Karpas-422 (cell line): ENCODE measurements around the gene URAD. TPM values are rescaled to one million over a fixed set of nuclear protein-coding genes. Genes with fewer than 3 reads are reported as not detected.

Experiments used
- DNase-seq: peaks from one replicate; pipeline ENCODE4 v3.0.0-alpha.2; 2015
- H2AFZ ChIP-seq: fragments of 200-600 bp; sonication (generic); 2 replicates; pipeline ENCODE4 v1.6.1; 2014; ENCODE audit warnings: antibody characterized with exemption, low read length, mixed read lengths
- H3K27ac ChIP-seq: fragments of 200-600 bp; sonication (generic); 2 replicates; pipeline ENCODE4 v1.5.1; 2014; ENCODE audit warnings: mild to moderate bottlenecking, low read length, moderate library complexity
- H3K27me3 ChIP-seq: fragments of 200-600 bp; sonication (generic); 2 replicates; pipeline ENCODE4 v1.6.1; 2014; ENCODE audit warnings: low read length, mixed read lengths
- H3K36me3 ChIP-seq: fragments of 200-600 bp; sonication (generic); 2 replicates; pipeline ENCODE4 v1.6.1; 2014; ENCODE audit warnings: low read length, mixed read lengths; ENCODE audit not compliant: insufficient read depth
- H3K4me1 ChIP-seq: fragments of 200-600 bp; sonication (generic); 2 replicates; pipeline ENCODE4 v1.6.1; 2014; ENCODE audit warnings: mild to moderate bottlenecking, low read length, mixed read lengths
- H3K4me2 ChIP-seq: fragments of 200-600 bp; sonication (generic); 2 replicates; pipeline ENCODE4 v1.6.1; 2014; ENCODE audit warnings: low read length, low read depth, mild to moderate bottlenecking; ENCODE audit not compliant: poor library complexity, severe bottlenecking
- H3K4me3 ChIP-seq: fragments of 200-600 bp; sonication (generic); 2 replicates; pipeline ENCODE4 v1.5.1; 2014; ENCODE audit warnings: mild to moderate bottlenecking, antibody characterized with exemption, low read length, mixed read lengths
- H3K79me2 ChIP-seq: fragments of 200-600 bp; sonication (generic); 2 replicates; pipeline ENCODE4 v1.6.1; 2014; ENCODE audit warnings: mild to moderate bottlenecking, low read length, mixed read lengths
- H3K9ac ChIP-seq: fragments of 200-600 bp; sonication (generic); 2 replicates; pipeline ENCODE4 v1.6.0; 2014; ENCODE audit warnings: low read length
- H3K9me2 ChIP-seq: fragments of 200-600 bp; sonication (generic), shearing (Covaris generic); replicated peaks from 2 replicates; pipeline ENCODE4 v1.6.0; 2014; ENCODE audit warnings: mild to moderate bottlenecking, low read length, moderate library complexity; ENCODE audit not compliant: insufficient read depth
- H3K9me3 ChIP-seq: fragments of 300-700, 200-600 bp; sonication (generic); 2 replicates; pipeline ENCODE4 v1.6.1; 2014; ENCODE audit warnings: low read length, mixed read lengths
- H4K20me1 ChIP-seq: fragments of 200-600 bp; sonication (generic); 2 replicates; pipeline ENCODE4 v1.6.1; 2014; ENCODE audit warnings: mild to moderate bottlenecking, antibody characterized with exemption, low read length, low read depth; ENCODE audit not compliant: insufficient read depth
- small RNA-seq: library from RNA; depleted of rRNA; stranded (forward); fragments of <200 nt; gene quantifications from one replicate; pipeline ENCODE3, GENCODE V24; 2014
- total RNA-seq: library from RNA; depleted of rRNA; stranded (reverse); fragments of >200 nt; shearing (Covaris generic); gene quantifications from 2 replicates; pipeline ENCODE4 v1.2.3, GENCODE V29; 2014; ENCODE audit warnings: low replicate concordance; rRNA removed

Gene URAD
- total RNA-seq, 1 experiment from 2014 or later: not detected

DNA sequence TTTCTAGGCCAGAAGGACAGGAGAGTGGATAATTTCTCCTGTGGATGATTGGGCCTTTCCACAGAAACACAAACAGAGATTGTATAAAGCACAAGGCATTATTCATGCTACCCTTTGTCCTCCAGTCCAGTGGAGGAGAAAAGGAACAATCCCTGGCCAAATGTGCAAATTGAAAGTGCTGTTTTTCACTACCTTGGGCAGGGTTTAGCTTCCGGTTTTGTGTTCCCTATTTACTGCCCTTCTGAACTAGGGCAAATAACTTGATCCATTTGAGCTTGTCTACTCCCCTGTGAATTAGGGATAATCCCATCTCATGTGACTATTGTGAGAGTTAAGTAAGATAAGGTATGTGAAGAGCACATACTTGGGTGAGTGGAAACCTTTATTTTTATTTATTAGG, 55.4 kb downstream of the URAD start:
- Histone ChIP-seq H3K9me2 (no peaks in the 10 kb centered on the region), H4K20me1 (no peaks in the 10 kb centered on the region), H3K4me3 (no peak overlapping the region), H3K27ac (no peak overlapping the region), H3K36me3 (no peaks in the 10 kb centered on the region), H3K9me3 (no peaks in the 10 kb centered on the region), H3K4me1 (no peaks in the 10 kb centered on the region), H2AFZ (no peak overlapping the region), H3K9ac (no peak overlapping the region), H3K4me2 (no peak overlapping the region), H3K79me2 (no peaks in the 10 kb centered on the region), H3K27me3 (no peaks in the 10 kb centered on the region)
- DNase-seq: no peak

DNA sequence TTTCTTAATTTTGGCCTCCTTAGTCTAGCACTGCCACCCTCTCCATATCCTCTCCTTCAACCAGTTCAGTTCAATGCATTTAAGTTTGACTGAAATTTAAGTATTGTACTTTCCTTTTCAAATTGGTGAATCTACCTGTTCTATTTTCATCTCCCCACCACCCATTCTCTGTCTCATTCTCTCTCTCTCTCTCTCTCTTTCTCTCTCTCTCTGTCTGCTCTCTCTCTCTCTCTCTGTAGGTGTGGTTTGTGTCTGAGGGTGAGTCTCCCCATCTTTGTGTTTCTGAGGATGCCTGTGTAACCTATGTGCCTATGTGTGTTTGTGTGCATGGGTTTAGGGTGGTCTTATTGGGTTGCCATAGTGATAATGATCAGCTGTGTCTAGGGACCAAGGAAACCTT, 58.6 kb downstream of the URAD start:
- H3K36me3 ChIP-seq: no peaks in the 10 kb centered on the region
- H2AFZ ChIP-seq: no peak overlapping the region
- H3K9ac ChIP-seq: no peak overlapping the region
- no peak overlapping the region for H3K27ac ChIP-seq
- no peak overlapping the region for H3K4me2 ChIP-seq
- no peaks in the 10 kb centered on the region for H3K9me2 ChIP-seq
- no peaks in the 10 kb centered on the region for H4K20me1 ChIP-seq
- no peak overlapping the region for H3K4me3 ChIP-seq
- H3K9me3 ChIP-seq: no peaks in the 10 kb centered on the region
- H3K4me1 ChIP-seq: no peaks in the 10 kb centered on the region
- no peak for DNase-seq
- H3K79me2 ChIP-seq: no peaks in the 10 kb centered on the region
- no peaks in the 10 kb centered on the region for H3K27me3 ChIP-seq

DNA sequence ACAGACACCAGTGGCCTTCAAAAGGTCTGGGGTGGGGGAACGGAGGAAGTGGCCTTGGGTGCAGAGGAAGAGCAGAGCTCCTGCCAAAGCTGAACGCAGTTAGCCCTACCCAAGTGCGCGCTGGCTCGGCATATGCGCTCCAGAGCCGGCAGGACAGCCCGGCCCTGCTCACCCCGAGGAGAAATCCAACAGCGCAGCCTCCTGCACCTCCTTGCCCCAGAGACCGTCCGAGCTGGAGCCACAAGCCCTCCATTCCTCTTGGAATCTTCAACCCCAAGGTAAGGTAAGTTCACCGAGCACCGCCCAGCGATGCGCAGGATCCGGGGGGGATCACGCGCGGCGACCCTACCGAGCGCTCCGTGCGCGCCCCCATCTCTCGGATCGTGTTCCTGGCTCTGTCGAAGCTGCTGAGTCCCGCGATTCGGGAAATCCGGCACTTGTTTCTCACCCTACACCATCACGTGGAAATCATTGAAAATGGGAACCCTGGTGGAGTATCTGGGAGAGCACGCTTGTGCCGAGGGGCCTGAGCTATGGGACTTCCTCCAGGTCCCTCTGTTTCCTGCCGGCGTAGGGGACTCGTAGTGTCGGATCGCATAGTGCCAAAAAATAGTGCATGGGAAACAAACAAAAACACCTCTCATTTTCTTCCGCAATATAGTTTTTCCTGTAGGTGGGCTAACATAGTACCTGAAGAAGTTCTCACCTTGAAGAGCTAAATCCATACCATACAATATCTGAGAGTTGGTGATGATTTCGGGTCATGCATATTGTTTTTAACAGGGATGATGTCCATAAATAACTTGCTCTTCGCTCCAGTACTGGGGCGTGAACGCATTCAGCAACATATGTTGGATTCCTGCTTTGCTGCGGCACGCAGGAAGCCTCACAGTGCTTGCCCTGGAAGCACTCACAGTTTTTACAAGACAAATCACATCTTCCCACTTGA, 59.4 kb downstream of the URAD start:
- no peaks in the 10 kb centered on the region for H3K27me3 ChIP-seq
- H3K4me2 ChIP-seq: no peak overlapping the region
- no peaks in the 10 kb centered on the region for H3K9me2 ChIP-seq
- H3K9me3 ChIP-seq: no peaks in the 10 kb centered on the region
- H3K4me3 ChIP-seq: no peak overlapping the region
- H3K36me3 ChIP-seq: no peaks in the 10 kb centered on the region
- H3K9ac ChIP-seq: no peak overlapping the region
- DNase-seq: no peak
- no peak overlapping the region for H2AFZ ChIP-seq
- no peaks in the 10 kb centered on the region for H3K79me2 ChIP-seq
- no peaks in the 10 kb centered on the region for H3K4me1 ChIP-seq
- no peak overlapping the region for H3K27ac ChIP-seq
- no peaks in the 10 kb centered on the region for H4K20me1 ChIP-seq

DNA sequence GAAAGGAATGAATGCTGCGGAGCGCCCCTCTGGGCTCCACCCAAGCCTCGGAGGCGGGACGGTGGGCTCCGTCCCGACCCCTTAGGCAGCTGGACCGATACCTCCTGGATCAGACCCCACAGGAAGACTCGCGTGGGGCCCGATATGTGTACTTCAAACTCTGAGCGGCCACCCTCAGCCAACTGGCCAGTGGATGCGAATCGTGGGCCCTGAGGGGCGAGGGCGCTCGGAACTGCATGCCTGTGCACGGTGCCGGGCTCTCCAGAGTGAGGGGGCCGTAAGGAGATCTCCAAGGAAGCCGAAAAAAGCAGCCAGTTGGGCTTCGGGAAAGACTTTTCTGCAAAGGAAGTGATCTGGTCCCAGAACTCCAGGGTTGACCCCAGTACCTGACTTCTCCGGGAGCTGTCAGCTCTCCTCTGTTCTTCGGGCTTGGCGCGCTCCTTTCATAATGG, 60.1 kb downstream of the URAD start:
- Histone ChIP-seq H3K27me3 (no peaks in the 10 kb centered on the region), H3K9me3 (no peaks in the 10 kb centered on the region), H4K20me1 (no peaks in the 10 kb centered on the region), H3K4me2 (no peak overlapping the region), H3K79me2 (no peaks in the 10 kb centered on the region), H3K9ac (no peak overlapping the region), H2AFZ (no peak overlapping the region), H3K36me3 (no peaks in the 10 kb centered on the region), H3K9me2 (no peaks in the 10 kb centered on the region), H3K27ac (no peak overlapping the region), H3K4me3 (no peak overlapping the region), H3K4me1 (no peaks in the 10 kb centered on the region)
- DNase-seq: no peak

Small RNAs within 50 kb of the gene (small RNA-seq; reads per million reads assigned to genes)
- 0.40 reads per million, percentile 3 among the genes with 10 or more reads in this experiment for gene ATP5F1EP2
- gene RN7SL272P: not detected

Other genes starting within 250 kb of the URAD start
- not detected in 2 replicates for gene GSX1, start 196.2 kb downstream of the URAD start, total RNA-seq
- gene PDX1, start 68.7 kb downstream of the URAD start, total RNA-seq: not detected in 2 replicates
- not detected in 2 replicates for gene CDX2, start 19.4 kb downstream of the URAD start, total RNA-seq
- not detected in 2 replicates for gene FLT3, start 111.9 kb upstream of the URAD start, total RNA-seq
- gene PAN3, start 149.9 kb upstream of the URAD start, total RNA-seq: 21.1 and 39.8 TPM in 2 replicates